SU-DHL-6 (cell line): Measurements from ENCODE around the gene TSHZ2.

Experiments
- H2AFZ ChIP-seq: fragments of 200-600 bp; sonication (generic); 2 replicates; pipeline ENCODE4 v1.6.1; 2014; ENCODE audit warnings: low read depth, mild to moderate bottlenecking, moderate library complexity, mixed read lengths, antibody characterized with exemption, low read length; ENCODE audit not compliant: severe bottlenecking
- H3F3A ChIP-seq: fragments of 200-600 bp; shearing (Covaris generic); 2 replicates; pipeline ENCODE4 v1.6.0; 2016; ENCODE audit warnings: antibody characterized with exemption, mild to moderate bottlenecking; ENCODE audit not compliant: insufficient read depth
- H3K27ac ChIP-seq: fragments of 200-600 bp; sonication (generic); 2 replicates; pipeline ENCODE4 v1.5.1; 2016; ENCODE audit warnings: low read depth, mild to moderate bottlenecking, low read length, moderate library complexity, mixed read lengths
- H3K27me3 ChIP-seq: fragments of 200-600 bp; sonication (generic), shearing (Covaris generic); 2 replicates; pipeline ENCODE4 v1.6.0; 2014; ENCODE audit warnings: mild to moderate bottlenecking, low read length
- H3K36me3 ChIP-seq: fragments of 200-600 bp; sonication (generic); 2 replicates; pipeline ENCODE4 v1.6.1; 2014; ENCODE audit warnings: mild to moderate bottlenecking, low read length, mixed read lengths
- H3K4me2 ChIP-seq: fragments of 300-600, 200-600 bp; shearing (Covaris generic), sonication (generic); 2 replicates; pipeline ENCODE4 v1.6.0; 2014; ENCODE audit warnings: low read length, low read depth, mild to moderate bottlenecking; ENCODE audit not compliant: poor library complexity, severe bottlenecking
- H3K4me3 ChIP-seq: fragments of 200-600 bp; sonication (generic); 2 replicates; pipeline ENCODE4 v1.5.1; 2014; ENCODE audit warnings: antibody characterized with exemption, low read length, mild to moderate bottlenecking, mixed read lengths; ENCODE audit not compliant: insufficient read depth, poor library complexity, severe bottlenecking
- H3K79me2 ChIP-seq: fragments of 200-600 bp; sonication (generic); 2 replicates; pipeline ENCODE4 v1.6.1; 2014; ENCODE audit warnings: mild to moderate bottlenecking, low read length, moderate library complexity; ENCODE audit not compliant: insufficient read depth
- H3K9ac ChIP-seq: fragments of 200-600 bp; sonication (generic); 2 replicates; pipeline ENCODE4 v1.7.0; 2014; ENCODE audit warnings: mild to moderate bottlenecking, low read length
- H3K9me2 ChIP-seq: fragments of 200-600 bp; sonication (generic); replicated peaks from 2 replicates; pipeline ENCODE4 v1.6.1; 2014; ENCODE audit warnings: low read length; ENCODE audit not compliant: insufficient read depth
- H3K9me3 ChIP-seq: fragments of 200-600 bp; sonication (generic); 2 replicates; pipeline ENCODE4 v1.6.1; 2014; ENCODE audit warnings: low read length, mixed read lengths; ENCODE audit not compliant: insufficient read depth
- H4K20me1 ChIP-seq: fragments of 200-600 bp; sonication (generic); 2 replicates; pipeline ENCODE4 v1.6.1; 2014; ENCODE audit warnings: low read depth, mild to moderate bottlenecking, antibody characterized with exemption, low read length, moderate library complexity, mixed read lengths
- CTCF ChIP-seq: fragments of 200-600 bp; sonication (generic); IDR thresholded peaks from one replicate; pipeline ENCODE4 v1.5.1; 2017; ENCODE audit warnings: antibody characterized with exemption, mild to moderate bottlenecking, low read length, moderate library complexity; ENCODE audit not compliant: insufficient read depth, poor library complexity, severe bottlenecking
- EZH2phosphoT487 ChIP-seq: fragments of 200-600 bp; sonication (generic), shearing (Covaris generic); conservative IDR thresholded peaks from 2 replicates; pipeline ENCODE4 v1.6.1; 2018; ENCODE audit warnings: mild to moderate bottlenecking, antibody characterized with exemption, low read length, moderate library complexity, mixed read lengths

TSHZ2 gene

GRCh38 chr20:53269380-53269779 is 297.2 kb downstream of the TSHZ2 start:
- Histone ChIP-seq H4K20me1 (no peaks in the 10 kb centered on the region), H3K9me2 (no peaks in the 10 kb centered on the region), H3K27ac (no peak overlapping the region), H3K9ac (no peak overlapping the region), H3K27me3 (no peaks in the 10 kb centered on the region), H3K4me2 (no peak overlapping the region), H3K4me3 (no peak overlapping the region), H3K9me3 (no peaks in the 10 kb centered on the region), H3K36me3 (no peaks in the 10 kb centered on the region), H3F3A (no peaks in the 10 kb centered on the region), H2AFZ (no peak overlapping the region), H3K79me2 (no peaks in the 10 kb centered on the region)
- TF ChIP-seq EZH2phosphoT487 (no peak), CTCF (no peak)

GRCh38 chr20:53270792-53271375 is 298.7 kb downstream of the TSHZ2 start:
- H3K79me2 ChIP-seq, result no peaks in the 10 kb centered on the region
- H3K9ac ChIP-seq, result no peak overlapping the region
- H3K9me3 ChIP-seq, result no peaks in the 10 kb centered on the region
- no peaks in the 10 kb centered on the region for H3K27me3 ChIP-seq
- H3K27ac ChIP-seq, result no peak overlapping the region
- no peaks in the 10 kb centered on the region for H3F3A ChIP-seq
- no peak for TF ChIP-seq CTCF
- TF ChIP-seq EZH2phosphoT487, result no peak
- no peaks in the 10 kb centered on the region for H4K20me1 ChIP-seq
- H3K4me2 ChIP-seq, result no peak overlapping the region
- H3K4me3 ChIP-seq, result no peak overlapping the region
- no peaks in the 10 kb centered on the region for H3K9me2 ChIP-seq
- H3K36me3 ChIP-seq, result no peaks in the 10 kb centered on the region
- H2AFZ ChIP-seq, result no peak overlapping the region

GRCh38 chr20:53274365-53274764 is 302.2 kb downstream of the TSHZ2 start:
- no peaks in the 10 kb centered on the region for H3K36me3 ChIP-seq
- H3K9ac ChIP-seq, result no peak overlapping the region
- no peaks in the 10 kb centered on the region for H3K9me2 ChIP-seq
- TF ChIP-seq EZH2phosphoT487 (no peak), CTCF (no peak)
- H2AFZ ChIP-seq, result no peak overlapping the region
- no peak overlapping the region for H3K4me3 ChIP-seq
- no peaks in the 10 kb centered on the region for H3K79me2 ChIP-seq
- H3K9me3 ChIP-seq, result no peaks in the 10 kb centered on the region
- no peaks in the 10 kb centered on the region for H3F3A ChIP-seq
- no peak overlapping the region for H3K4me2 ChIP-seq
- H3K27me3 ChIP-seq, result no peaks in the 10 kb centered on the region
- H3K27ac ChIP-seq, result no peak overlapping the region
- no peaks in the 10 kb centered on the region for H4K20me1 ChIP-seq
